ENCODE data around the gene FAM185A. TPM values are rescaled to one million over a fixed set of nuclear protein-coding genes. Genes with fewer than 3 reads are reported as not detected.
"Not testable (repeated sequence)": the region's sequence is repeated elsewhere in the genome, so short reads cannot be mapped to it uniquely, and the experiment has no call there.

Gene FAM185A
- total RNA-seq, 1 experiment from 2014 or later: 8.9 TPM

- H3K36me3 ChIP-seq (ENCODE audit: control insufficient read depth, insufficient read depth, low read length); ATAC-seq; H3K4me1 ChIP-seq (ENCODE audit: control insufficient read depth, insufficient read depth, low read length); CTCF ChIA-PET; H3K9me3 ChIP-seq (ENCODE audit: control insufficient read depth, insufficient read depth, low read depth, low read length); POLR2A ChIA-PET; H3K4me3 ChIP-seq (ENCODE audit: low read depth in 2 of 2, low read length in 2 of 2); H3K27ac ChIP-seq (ENCODE audit: low read length); H3K27me3 ChIP-seq (ENCODE audit: control insufficient read depth, insufficient read depth, low read length); BruUV-seq (replicated peaks); DNase-seq (ENCODE audit: low read depth, low spot score); intact Hi-C loops (cut with micrococcal nuclease; ENCODE audit: unreplicated experiment); in situ Hi-C loops (cut with HindIII; ENCODE audit: low pct_unique_long_range_greater_than_20kb, low sequenced_read_pairs): not testable (repeated sequence)
Measured at GRCh38 chr7:102726170-102726569, 22.6 kb upstream of the FAM185A start.

GRCh38 chr7:102729670-102730069 lies 19.1 kb upstream of the FAM185A start:
- DNase-seq (ENCODE audit: low read depth, low spot score); ATAC-seq; in situ Hi-C loops (cut with HindIII; ENCODE audit: low pct_unique_long_range_greater_than_20kb, low sequenced_read_pairs); H3K27ac ChIP-seq (ENCODE audit: low read length); BruUV-seq (replicated peaks); H3K36me3 ChIP-seq (ENCODE audit: control insufficient read depth, insufficient read depth, low read length); POLR2A ChIA-PET; H3K4me3 ChIP-seq (ENCODE audit: low read depth in 2 of 2, low read length in 2 of 2); H3K4me1 ChIP-seq (ENCODE audit: control insufficient read depth, insufficient read depth, low read length); H3K27me3 ChIP-seq (ENCODE audit: control insufficient read depth, insufficient read depth, low read length); CTCF ChIA-PET; H3K9me3 ChIP-seq (ENCODE audit: control insufficient read depth, insufficient read depth, low read depth, low read length); intact Hi-C loops (cut with micrococcal nuclease; ENCODE audit: unreplicated experiment): not testable (repeated sequence)

- ATAC-seq; H3K36me3 ChIP-seq (ENCODE audit: control insufficient read depth, insufficient read depth, low read length); in situ Hi-C loops (cut with HindIII; ENCODE audit: low pct_unique_long_range_greater_than_20kb, low sequenced_read_pairs); H3K4me3 ChIP-seq (ENCODE audit: low read depth in 2 of 2, low read length in 2 of 2); DNase-seq (ENCODE audit: low read depth, low spot score); intact Hi-C loops (cut with micrococcal nuclease; ENCODE audit: unreplicated experiment); BruUV-seq (replicated peaks); POLR2A ChIA-PET; H3K9me3 ChIP-seq (ENCODE audit: control insufficient read depth, insufficient read depth, low read depth, low read length); CTCF ChIA-PET; H3K27me3 ChIP-seq (ENCODE audit: control insufficient read depth, insufficient read depth, low read length); H3K27ac ChIP-seq (ENCODE audit: low read length); H3K4me1 ChIP-seq (ENCODE audit: control insufficient read depth, insufficient read depth, low read length): not testable (repeated sequence)
Measured at GRCh38 chr7:102730431-102730830, 18.4 kb upstream of the FAM185A start.

GRCh38 chr7:102742002-102742771 lies 6.6 kb upstream of the FAM185A start:
- H3K36me3 ChIP-seq (ENCODE audit: control insufficient read depth, insufficient read depth, low read length); DNase-seq (ENCODE audit: low read depth, low spot score); CTCF ChIA-PET; H3K4me1 ChIP-seq (ENCODE audit: control insufficient read depth, insufficient read depth, low read length); in situ Hi-C loops (cut with HindIII; ENCODE audit: low pct_unique_long_range_greater_than_20kb, low sequenced_read_pairs); H3K9me3 ChIP-seq (ENCODE audit: control insufficient read depth, insufficient read depth, low read depth, low read length); POLR2A ChIA-PET; BruUV-seq (replicated peaks); intact Hi-C loops (cut with micrococcal nuclease; ENCODE audit: unreplicated experiment); H3K27me3 ChIP-seq (ENCODE audit: control insufficient read depth, insufficient read depth, low read length): not testable (repeated sequence)
- peak; percentile 81 for ATAC-seq
- H3K27ac ChIP-seq (ENCODE audit: low read length): peak overlapping the region; percentile 63
- H3K4me3 ChIP-seq (ENCODE audit: low read depth in 2 of 2, low read length in 2 of 2): peak overlapping the region in 1 of 2 experiments; percentile 5; a peak in 1 of 4 replicates

GRCh38 chr7:102743861-102744260 lies 4.9 kb upstream of the FAM185A start:
- H3K9me3 ChIP-seq (ENCODE audit: control insufficient read depth, insufficient read depth, low read depth, low read length); H3K4me3 ChIP-seq (ENCODE audit: low read depth in 2 of 2, low read length in 2 of 2); H3K4me1 ChIP-seq (ENCODE audit: control insufficient read depth, insufficient read depth, low read length); CTCF ChIA-PET; DNase-seq (ENCODE audit: low read depth, low spot score); H3K27ac ChIP-seq (ENCODE audit: low read length); intact Hi-C loops (cut with micrococcal nuclease; ENCODE audit: unreplicated experiment); ATAC-seq; H3K27me3 ChIP-seq (ENCODE audit: control insufficient read depth, insufficient read depth, low read length); H3K36me3 ChIP-seq (ENCODE audit: control insufficient read depth, insufficient read depth, low read length); BruUV-seq (replicated peaks); POLR2A ChIA-PET; in situ Hi-C loops (cut with HindIII; ENCODE audit: low pct_unique_long_range_greater_than_20kb, low sequenced_read_pairs): not testable (repeated sequence)

GRCh38 chr7:102745494-102746288 lies 3.1 kb upstream of the FAM185A start:
- POLR2A ChIA-PET: interaction anchor here (0.6 kb wide), 1 partner anchor 41 kb away, joined by 3 read pairs; no protein-coding TSS in a partner anchor
- CTCF ChIA-PET; H3K9me3 ChIP-seq (ENCODE audit: control insufficient read depth, insufficient read depth, low read depth, low read length); intact Hi-C loops (cut with micrococcal nuclease; ENCODE audit: unreplicated experiment); H3K36me3 ChIP-seq (ENCODE audit: control insufficient read depth, insufficient read depth, low read length); H3K27me3 ChIP-seq (ENCODE audit: control insufficient read depth, insufficient read depth, low read length); H3K4me3 ChIP-seq (ENCODE audit: low read depth in 2 of 2, low read length in 2 of 2); H3K27ac ChIP-seq (ENCODE audit: low read length); BruUV-seq (replicated peaks); H3K4me1 ChIP-seq (ENCODE audit: control insufficient read depth, insufficient read depth, low read length); ATAC-seq; in situ Hi-C loops (cut with HindIII; ENCODE audit: low pct_unique_long_range_greater_than_20kb, low sequenced_read_pairs): not testable (repeated sequence)
- DNase-seq (ENCODE audit: low read depth, low spot score): peak; percentile 2

- H3K9me3 ChIP-seq (ENCODE audit: control insufficient read depth, insufficient read depth, low read depth, low read length); H3K27me3 ChIP-seq (ENCODE audit: control insufficient read depth, insufficient read depth, low read length); POLR2A ChIA-PET; in situ Hi-C loops (cut with HindIII; ENCODE audit: low pct_unique_long_range_greater_than_20kb, low sequenced_read_pairs); H3K36me3 ChIP-seq (ENCODE audit: control insufficient read depth, insufficient read depth, low read length); DNase-seq (ENCODE audit: low read depth, low spot score); intact Hi-C loops (cut with micrococcal nuclease; ENCODE audit: unreplicated experiment); BruUV-seq (replicated peaks); CTCF ChIA-PET; H3K4me1 ChIP-seq (ENCODE audit: control insufficient read depth, insufficient read depth, low read length): not testable (repeated sequence)
- peak; percentile 14 for ATAC-seq
- Histone ChIP-seq H3K4me3 (ENCODE audit: low read depth in 2 of 2, low read length in 2 of 2) (peak overlapping the region; percentile 55 to 84), H3K27ac (ENCODE audit: low read length) (peak overlapping the region; percentile 57)
Measured at GRCh38 chr7:102749445-102749786, 617 bp downstream of the FAM185A start.

Measured in Panc1 (cell line).